Progenitor cell of endocrine pancreas (in vitro differentiated cells): ENCODE measurements around the gene CXCL8. TPM values are rescaled to one million over a fixed set of nuclear protein-coding genes. Genes with fewer than 3 reads are reported as not detected.

Experiments used
- DNase-seq: peaks from one replicate; pipeline ENCODE4 v3.0.0; 2021; ENCODE audit warnings: low spot score; ENCODE audit not compliant: unreplicated experiment
- H3K27ac Mint-ChIP-seq: 2 replicates; pipeline ENCODE4 v1.8.0; 2021; ENCODE audit warnings: mild to moderate bottlenecking, moderate library complexity, mixed read lengths
- H3K27me3 Mint-ChIP-seq: 2 replicates; pipeline ENCODE4 v1.8.0; 2021; ENCODE audit warnings: mixed read lengths
- H3K36me3 Mint-ChIP-seq: 2 replicates; pipeline ENCODE4 v1.8.0; 2022; ENCODE audit warnings: mixed read lengths; ENCODE audit not compliant: insufficient read depth
- H3K4me1 Mint-ChIP-seq: 2 replicates; pipeline ENCODE4 v1.8.0; 2021; ENCODE audit warnings: low read depth, mixed read lengths
- H3K4me3 Mint-ChIP-seq: 2 replicates; pipeline ENCODE4 v1.8.0; 2021; ENCODE audit warnings: low read depth, mild to moderate bottlenecking, moderate library complexity, mixed read lengths
- H3K9me3 Mint-ChIP-seq: 2 replicates; pipeline ENCODE4 v1.8.0; 2021; ENCODE audit warnings: low read depth, mixed read lengths
- CTCF ChIP-seq: fragments of 200-600 bp; sonication (generic); IDR thresholded peaks from one replicate; pipeline ENCODE4 v1.5.0; 2021; ENCODE audit warnings: antibody characterized with exemption, mild to moderate bottlenecking; ENCODE audit not compliant: unreplicated experiment
- total RNA-seq: library from RNA; stranded (reverse); gene quantifications from 2 replicates; pipeline ENCODE4 v1.2.1, GENCODE V29; 2021

Gene CXCL8
- total RNA-seq, 1 donor from 2014 or later = 0.84 TPM

- Mint-ChIP-seq H3K4me3 (no peak overlapping the region), H3K36me3 (no peaks in the 10 kb centered on the region), H3K4me1 (peaks cover 1% of the 10 kb centered on the region), H3K27me3 (peaks cover 3% of the 10 kb centered on the region), H3K9me3 (no peaks in the 10 kb centered on the region), H3K27ac (no peak overlapping the region)
- no peak for DNase-seq
- TF ChIP-seq CTCF = no peak
These were observed 11.5 kb downstream of the CXCL8 start for GRCh38 chr4:73751830-73752229.

GRCh38 chr4:73752424-73752823, 12.1 kb downstream of the CXCL8 start:
- no peaks in the 10 kb centered on the region for H3K9me3 Mint-ChIP-seq
- H3K27me3 Mint-ChIP-seq = peaks cover 3% of the 10 kb centered on the region
- H3K4me3 Mint-ChIP-seq = no peak overlapping the region
- DNase-seq = no peak
- peaks cover 1% of the 10 kb centered on the region for H3K4me1 Mint-ChIP-seq
- H3K27ac Mint-ChIP-seq = no peak overlapping the region
- H3K36me3 Mint-ChIP-seq = no peaks in the 10 kb centered on the region
- TF ChIP-seq CTCF = no peak

GRCh38 chr4:73753215-73753614, 12.8 kb downstream of the CXCL8 start:
- Mint-ChIP-seq H3K4me1 (peaks cover 1% of the 10 kb centered on the region), H3K36me3 (no peaks in the 10 kb centered on the region), H3K27me3 (peaks cover 3% of the 10 kb centered on the region), H3K4me3 (no peak overlapping the region), H3K27ac (no peak overlapping the region), H3K9me3 (no peaks in the 10 kb centered on the region)
- DNase-seq = no peak
- no peak for TF ChIP-seq CTCF

- no peak overlapping the region for H3K4me3 Mint-ChIP-seq
- H3K27ac Mint-ChIP-seq = no peak overlapping the region
- no peaks in the 10 kb centered on the region for H3K4me1 Mint-ChIP-seq
- peaks cover 3% of the 10 kb centered on the region for H3K27me3 Mint-ChIP-seq
- TF ChIP-seq CTCF = no peak
- DNase-seq = no peak
- no peaks in the 10 kb centered on the region for H3K9me3 Mint-ChIP-seq
- no peaks in the 10 kb centered on the region for H3K36me3 Mint-ChIP-seq
These were observed 14.6 kb downstream of the CXCL8 start for GRCh38 chr4:73754934-73755333.

GRCh38 chr4:73759357-73759756, 19.0 kb downstream of the CXCL8 start:
- TF ChIP-seq CTCF = no peak
- DNase-seq = no peak
- Mint-ChIP-seq H3K27me3 (peaks cover 6% of the 10 kb centered on the region), H3K4me1 (no peaks in the 10 kb centered on the region), H3K9me3 (no peaks in the 10 kb centered on the region), H3K27ac (no peak overlapping the region), H3K36me3 (no peaks in the 10 kb centered on the region), H3K4me3 (no peak overlapping the region)
